HepG2 (cell line): ENCODE results near the gene OSBPL3. TPM values are rescaled to one million over a fixed set of nuclear protein-coding genes. Genes with fewer than 3 reads are reported as not detected.

Source experiments
- ATAC-seq: fragments of 200-7000 bp; cut with Tn5 transposase; 3 replicates; pipeline ENCODE4 v1.9.1; 2020; ENCODE audit warnings: mild to moderate bottlenecking, moderate library complexity
- BruUV-seq: library from RNA; stranded (reverse); fragments of 400-500 nt; replicated peaks from 2 replicates; lab custom pipeline; 2021; lab: Mats Ljungman, UMichigan
- CTCF ChIA-PET: fragments of 300-600 bp; formaldehyde crosslinking; extraction: SDS; loops from one replicate; lab custom pipeline; 2021; ENCODE audit warnings: low total read pairs, inconsistent platforms, low intra/inter-chr PET ratio; lab: Yijun Ruan, JAX
- POLR2A ChIA-PET: fragments of 350-600 bp; sonication (Branson Sonifier 250); formaldehyde crosslinking; loops from one replicate; lab custom pipeline; 2020; ENCODE audit warnings: antibody characterized with exemption, inconsistent platforms; lab: Yijun Ruan, JAX
- DNase-seq: peaks from one replicate; pipeline ENCODE4 v3.0.0-alpha.2; 2015; ENCODE audit warnings: low spot score
- FAIRE-seq: peaks from 3 replicates; lab custom pipeline; 2011; peaks lifted over from hg19 to GRCh38; lab: Jason Lieb, UNC
- H2AFZ ChIP-seq: one replicate; pipeline ENCODE4 v1.6.1; 2011; ENCODE audit warnings: low read length, inconsistent platforms
- H3K27ac ChIP-seq: fragments of 300-600 bp; 3 replicates; pipeline ENCODE4 v1.8.0; 2011; ENCODE audit warnings: mixed run types, mild to moderate bottlenecking, mixed read lengths, low read length, inconsistent platforms; ENCODE audit not compliant: insufficient read depth; ENCODE audit errors: extremely low read length
- H3K27me3 ChIP-seq, 2 experiments: fragments of 200-600 bp in 1 of 2; 2 replicates in 1 of 2; 3 replicates in 1 of 2; pipeline versions ENCODE4 v1.6.0 to v1.8.0; 2011; ENCODE audit warnings: low read length in 2 of 2, mild to moderate bottlenecking in 2 of 2, moderate library complexity in 2 of 2, inconsistent platforms in 1 of 2; ENCODE audit not compliant: insufficient read depth in 2 of 2, control insufficient read depth in 1 of 2
- H3K36me3 ChIP-seq, 2 experiments: fragments of 200-600 bp in 1 of 2; replicated peaks in 1 of 2; 2 replicates in 1 of 2; 3 replicates in 1 of 2; pipeline versions ENCODE4 v1.5.1 to v1.8.0; 2011; ENCODE audit warnings: low read length in 2 of 2, inconsistent platforms in 1 of 2; ENCODE audit not compliant: insufficient read depth in 2 of 2, control insufficient read depth in 1 of 2
- H3K4me1 ChIP-seq: 2 replicates; pipeline ENCODE4 v1.5.1; 2012; ENCODE audit warnings: low read length, inconsistent platforms; ENCODE audit not compliant: insufficient read depth
- H3K4me2 ChIP-seq: 2 replicates; pipeline ENCODE4 v1.6.0; 2011; ENCODE audit warnings: low read depth, low read length, inconsistent platforms
- H3K4me3 ChIP-seq, 3 experiments: fragments of 200-600 bp in 1 of 3; sonication (generic), shearing (Covaris generic) in 1 of 3; replicated peaks in 1 of 3; 2 replicates each; pipeline ENCODE4 v1.5.1; 2011 to 2016; ENCODE audit warnings: low read length in 3 of 3, inconsistent platforms in 2 of 3, low read depth in 2 of 3, mild to moderate bottlenecking in 2 of 3, control low read depth in 1 of 3, mixed read lengths in 1 of 3; ENCODE audit not compliant: insufficient read depth in 1 of 3
- H3K79me2 ChIP-seq: one replicate; pipeline ENCODE4 v1.6.1; 2011; ENCODE audit warnings: low read length, inconsistent platforms; ENCODE audit not compliant: insufficient read depth
- H3K9ac ChIP-seq: 2 replicates; pipeline ENCODE4 v1.6.0; 2011; ENCODE audit warnings: mild to moderate bottlenecking, low read depth, low read length, inconsistent platforms; ENCODE audit not compliant: insufficient read depth
- H3K9me3 ChIP-seq: 2 replicates; pipeline ENCODE4 v1.5.1; 2012; ENCODE audit warnings: mild to moderate bottlenecking, low read length
- H4K20me1 ChIP-seq: 2 replicates; pipeline ENCODE4 v1.6.0; 2011; ENCODE audit warnings: inconsistent platforms, mild to moderate bottlenecking, low read length, moderate library complexity; ENCODE audit not compliant: insufficient read depth
- HNF4G ChIP-seq, 2 experiments: sonication (generic) in 1 of 2; formaldehyde crosslinking in 1 of 2; IDR thresholded peaks; 2 replicates each; pipeline versions ENCODE4 v1.4.0 to v1.6.1; 2011 to 2020; ENCODE audit warnings: borderline replicate concordance in 2 of 2, low read depth in 2 of 2, mild to moderate bottlenecking in 2 of 2, low read length in 1 of 2, missing genetic modification reagents in 1 of 2, moderate library complexity in 1 of 2
- KDM4B ChIP-seq: sonication (generic); formaldehyde crosslinking; IDR thresholded peaks from 2 replicates; pipeline ENCODE4 v1.4.0; 2020; ENCODE audit warnings: missing genetic modification reagents
- TARDBP ChIP-seq: sonication (generic); formaldehyde crosslinking; IDR thresholded peaks from 2 replicates; pipeline ENCODE4 v1.8.0; 2022; ENCODE audit warnings: mild to moderate bottlenecking, missing genetic modification reagents
- ZBTB33 ChIP-seq: sonication (generic); formaldehyde crosslinking; IDR thresholded peaks from 2 replicates; pipeline ENCODE4 v1.4.0; 2020; ENCODE audit warnings: missing genetic modification reagents
- ZFP37 ChIP-seq: sonication (generic); formaldehyde crosslinking; IDR thresholded peaks from 2 replicates; pipeline ENCODE4 v1.4.0; 2020; ENCODE audit warnings: missing genetic modification reagents, borderline replicate concordance
- ZNF503 ChIP-seq: sonication (generic); formaldehyde crosslinking; IDR thresholded peaks from 2 replicates; pipeline ENCODE4 v1.4.0; 2020; ENCODE audit warnings: missing genetic modification reagents
- ZNF737 ChIP-seq: sonication (generic); formaldehyde crosslinking; IDR thresholded peaks from 2 replicates; pipeline ENCODE4 v1.5.0; 2020; ENCODE audit warnings: missing genetic modification reagents, mild to moderate bottlenecking, borderline replicate concordance
- ZNF781 ChIP-seq: sonication (generic); formaldehyde crosslinking; IDR thresholded peaks from 2 replicates; pipeline ENCODE4 v1.5.1; 2020; ENCODE audit warnings: borderline replicate concordance, mild to moderate bottlenecking, missing genetic modification reagents; ENCODE audit errors: not compliant biosample characterization
- ZNF850 ChIP-seq: sonication (generic); formaldehyde crosslinking; conservative IDR thresholded peaks from 2 replicates; pipeline ENCODE4 v1.9.0; 2021; ENCODE audit warnings: mild to moderate bottlenecking, missing genetic modification reagents
- WGBS: methylation state at CpG from one replicate; pipeline ENCODE4 v1.1.6; 2017; ENCODE audit warnings: low lambda C conversion rate; 5-methylcytosine and 5-hydroxymethylcytosine counted together
- in situ Hi-C: cut with HindIII; loops from 2 replicates; pipeline ENCODE4 v1.10.0; 2017; ENCODE audit warnings: low pct_unique_long_range_greater_than_20kb; ENCODE audit not compliant: extremely low pct_ligation_motif_present
- intact Hi-C: fragments of 100-400 bp; cut with micrococcal nuclease; formaldehyde crosslinking; loops from one replicate; pipeline ENCODE4 v1.10.0; 2022; ENCODE audit not compliant: unreplicated experiment
- polyA plus RNA-seq, 8 experiments: library from polyadenylated mRNA; depleted of rRNA in 3 of 8; stranded (reverse) in 7 of 8; unstranded in 1 of 8; fragments of >200 nt; fragmentation: Illumina TruSeq in 4 of 8; extraction: Trizol in 4 of 8; gene quantifications; 2 replicates each; pipeline versions ENCODE4 v1.2.1 to v1.2.3, GENCODE V29; 2011 to 2016; ENCODE audit warnings: low read depth in 4 of 8, missing spikeins in 1 of 8, mixed read lengths in 1 of 8; ENCODE audit not compliant: insufficient read depth in 1 of 8
- total RNA-seq, 5 experiments: library from RNA; depleted of rRNA; stranded (reverse); fragments of >200 nt; fragmentation: Illumina TruSeq; extraction: Trizol; gene quantifications; 2 replicates each; pipeline ENCODE4 v1.2.3, GENCODE V29; 2016; ENCODE audit warnings: low read depth in 1 of 5

OSBPL3 gene
- total and polyA plus RNA-seq, 2 of the 13 experiments (the other 11 are each of a cell fraction or from before 2014, with no cell fraction given) = 8.8 to 28.9 TPM

DNA sequence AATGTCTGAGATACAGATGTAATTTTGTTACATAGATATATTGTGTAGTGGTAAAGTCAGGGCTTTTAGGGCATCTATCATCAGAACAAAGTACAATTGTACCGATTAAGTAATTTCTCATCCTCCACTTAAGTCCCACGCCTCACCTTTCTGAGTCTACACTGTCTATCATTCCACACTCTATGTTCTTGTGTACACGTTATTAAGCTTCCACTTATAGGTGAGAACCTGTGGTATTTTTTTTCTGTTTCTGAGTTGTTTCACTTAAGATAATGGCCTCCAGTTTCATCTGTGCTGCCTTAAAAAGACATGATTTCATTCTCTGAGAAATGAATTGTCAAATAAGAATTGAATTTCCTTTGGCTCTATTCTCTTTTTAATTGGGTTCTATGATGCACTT lies 15.5 kb upstream of the OSBPL3 start:
- H3K27me3 ChIP-seq = no peaks in the 10 kb centered on the region
- no peaks in the 10 kb centered on the region for H3K4me1 ChIP-seq
- intact Hi-C loops = no loop called here
- 29% methylated on average over 3 of the region's 3 CpGs for WGBS
- H4K20me1 ChIP-seq = no peaks in the 10 kb centered on the region
- no peak for ATAC-seq
- FAIRE-seq = no peak
- BruUV-seq = no TSS peak
- H3K4me2 ChIP-seq = no peak overlapping the region
- H3K9me3 ChIP-seq = no peaks in the 10 kb centered on the region
- H3K27ac ChIP-seq = no peak overlapping the region
- POLR2A ChIA-PET = no interaction called here
- no peak overlapping the region for H2AFZ ChIP-seq
- no peak overlapping the region for H3K4me3 ChIP-seq
- no peaks in the 10 kb centered on the region for H3K36me3 ChIP-seq
- DNase-seq = no peak
- CTCF ChIA-PET = no interaction called here
- TF ChIP-seq ZFP37 (CRISPR knock-in tag) = no peak
- TF ChIP-seq TARDBP (CRISPR knock-in tag) = no peak
- TF ChIP-seq ZNF781 = no peak
- TF ChIP-seq ZBTB33 = no peak
- TF ChIP-seq ZNF850 = no peak
- no peak for TF ChIP-seq ZNF503 (CRISPR knock-in tag)
- no peak for TF ChIP-seq ZNF737
- no peak for TF ChIP-seq KDM4B
- TF ChIP-seq HNF4G (IDR thresholded peaks at IDR 0.05; ENCODE audit: borderline replicate concordance, low read depth, low read length) = no peak
- no peak for TF ChIP-seq HNF4G (CRISPR knock-in tag; IDR thresholded peaks at IDR 0.05; ENCODE audit: borderline replicate concordance, low read depth)
- H3K79me2 ChIP-seq = no peaks in the 10 kb centered on the region
- in situ Hi-C loops = no loop called here
- no peak overlapping the region for H3K9ac ChIP-seq
